ENCODE data around the gene MALT1.
"Not testable (repeated sequence)": the region's sequence is repeated elsewhere in the genome, so short reads cannot be mapped to it uniquely, and the experiment has no call there.

Gene MALT1

GRCh38 chr18:58748899-58749595, 77.8 kb downstream of the MALT1 start:
- DNase-seq: no peak

GRCh38 chr18:58753976-58754375, 82.7 kb downstream of the MALT1 start:
- no peak for DNase-seq

- no peak for DNase-seq
These were observed 83.3 kb downstream of the MALT1 start for GRCh38 chr18:58754544-58755068.

- DNase-seq: peak; percentile 10
These were observed 84.2 kb downstream of the MALT1 start for GRCh38 chr18:58755304-58756010.

GRCh38 chr18:58756148-58756547, 84.9 kb downstream of the MALT1 start:
- no peak for DNase-seq

- DNase-seq: no peak
These were observed 85.5 kb downstream of the MALT1 start for GRCh38 chr18:58756596-58757240.

- DNase-seq: not testable (repeated sequence)
These were observed 86.1 kb downstream of the MALT1 start for GRCh38 chr18:58757351-58757750.

GRCh38 chr18:58758046-58758445, 86.8 kb downstream of the MALT1 start:
- no peak for DNase-seq

GRCh38 chr18:58758606-58759005, 87.3 kb downstream of the MALT1 start:
- no peak for DNase-seq

- no peak for DNase-seq
These were observed 90.1 kb downstream of the MALT1 start for GRCh38 chr18:58761241-58761969.

GRCh38 chr18:58761970-58762780, 90.9 kb downstream of the MALT1 start:
- DNase-seq: no peak

GRCh38 chr18:58762781-58763171, 91.5 kb downstream of the MALT1 start:
- DNase-seq: no peak

GRCh38 chr18:58766164-58766563, 94.9 kb downstream of the MALT1 start:
- no peak for DNase-seq

- DNase-seq: no peak
These were observed 95.7 kb downstream of the MALT1 start for GRCh38 chr18:58766946-58767345.

GRCh38 chr18:58768293-58768974, 97.2 kb downstream of the MALT1 start:
- DNase-seq: peak; percentile 84

GRCh38 chr18:58769321-58769720, 98.1 kb downstream of the MALT1 start:
- no peak for DNase-seq

- DNase-seq: no peak
These were observed 99.3 kb downstream of the MALT1 start for GRCh38 chr18:58770601-58771000.

- no peak for DNase-seq
These were observed 100.9 kb downstream of the MALT1 start for GRCh38 chr18:58772161-58772560.

- no peak for DNase-seq
These were observed 104.8 kb downstream of the MALT1 start for GRCh38 chr18:58776084-58776483.

GRCh38 chr18:58776541-58776940, 105.3 kb downstream of the MALT1 start:
- DNase-seq: not testable (repeated sequence)

GRCh38 chr18:58777471-58777870, 106.2 kb downstream of the MALT1 start:
- DNase-seq: no peak

- DNase-seq: no peak
These were observed 108.3 kb downstream of the MALT1 start for GRCh38 chr18:58779529-58779928.
